Measurements from ENCODE around the gene PIWIL1. TPM values are rescaled to one million over a fixed set of nuclear protein-coding genes. Genes with fewer than 3 reads are reported as not detected.

PIWIL1 gene
- total RNA-seq, 1 experiment from 2014 or later = not detected

DNA sequence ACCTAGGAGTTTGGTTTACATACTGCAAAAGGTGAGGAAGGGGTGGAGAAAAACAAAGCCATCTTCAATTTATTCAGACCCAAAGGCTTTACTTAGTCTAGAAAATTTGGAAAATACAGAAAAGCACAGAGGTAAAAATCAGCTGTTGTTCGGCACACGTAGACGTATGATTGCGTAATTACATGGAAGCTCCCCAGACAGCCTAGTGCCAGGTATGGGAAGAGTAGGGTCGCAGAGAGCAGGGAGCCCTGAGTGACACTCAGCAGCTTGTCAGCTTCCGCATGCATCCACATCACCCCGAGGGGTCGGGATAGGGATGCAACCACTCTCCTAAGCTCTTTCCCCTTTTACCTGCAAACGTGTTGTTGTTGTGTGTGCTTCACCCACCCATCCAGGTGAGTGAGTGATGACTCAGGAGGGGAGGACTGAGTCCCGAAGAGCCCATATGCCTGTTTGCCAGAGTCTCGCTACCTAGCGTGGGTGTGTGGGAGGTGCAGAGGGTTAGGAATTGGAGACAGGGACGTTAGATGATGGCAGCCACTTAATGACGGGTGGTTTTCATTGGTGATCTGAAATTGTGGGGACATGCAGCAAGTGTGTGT is 20.1 kb downstream of the PIWIL1 start:
- no peaks in the 10 kb centered on the region for H3K27me3 Mint-ChIP-seq (ENCODE audit: insufficient read depth, unreplicated experiment)
- no peak overlapping the region for H3K27ac Mint-ChIP-seq (ENCODE audit: low read depth, unreplicated experiment)
- H3K4me1 Mint-ChIP-seq (ENCODE audit: insufficient read depth, unreplicated experiment) = peaks cover 6% of the 10 kb centered on the region
- BruUV-seq (replicated peaks) = no TSS peak
- DNase-seq (ENCODE audit: unreplicated experiment) = peak; percentile 5
- H3K36me3 Mint-ChIP-seq (ENCODE audit: insufficient read depth, unreplicated experiment) = peaks cover 6% of the 10 kb centered on the region
- TF ChIP-seq, protein P1, sequence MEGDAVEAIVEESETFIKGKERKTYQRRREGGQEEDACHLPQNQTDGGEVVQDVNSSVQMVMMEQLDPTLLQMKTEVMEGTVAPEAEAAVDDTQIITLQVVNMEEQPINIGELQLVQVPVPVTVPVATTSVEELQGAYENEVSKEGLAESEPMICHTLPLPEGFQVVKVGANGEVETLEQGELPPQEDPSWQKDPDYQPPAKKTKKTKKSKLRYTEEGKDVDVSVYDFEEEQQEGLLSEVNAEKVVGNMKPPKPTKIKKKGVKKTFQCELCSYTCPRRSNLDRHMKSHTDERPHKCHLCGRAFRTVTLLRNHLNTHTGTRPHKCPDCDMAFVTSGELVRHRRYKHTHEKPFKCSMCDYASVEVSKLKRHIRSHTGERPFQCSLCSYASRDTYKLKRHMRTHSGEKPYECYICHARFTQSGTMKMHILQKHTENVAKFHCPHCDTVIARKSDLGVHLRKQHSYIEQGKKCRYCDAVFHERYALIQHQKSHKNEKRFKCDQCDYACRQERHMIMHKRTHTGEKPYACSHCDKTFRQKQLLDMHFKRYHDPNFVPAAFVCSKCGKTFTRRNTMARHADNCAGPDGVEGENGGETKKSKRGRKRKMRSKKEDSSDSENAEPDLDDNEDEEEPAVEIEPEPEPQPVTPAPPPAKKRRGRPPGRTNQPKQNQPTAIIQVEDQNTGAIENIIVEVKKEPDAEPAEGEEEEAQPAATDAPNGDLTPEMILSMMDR (IDR thresholded peaks at IDR 0.05; ENCODE audit: unreplicated experiment) = no peak
- POLR2A ChIA-PET = no interaction called here
- H3K4me3 Mint-ChIP-seq (ENCODE audit: unreplicated experiment) = no peak overlapping the region
- CTCF ChIA-PET = interaction anchor here (0.7 to 1.3 kb wide), 3 partner anchors 63 to 402 kb away, joined by 3 to 4 read pairs (median 3); no protein-coding TSS in a partner anchor
- H3K9me3 Mint-ChIP-seq (ENCODE audit: unreplicated experiment) = no peaks in the 10 kb centered on the region
- intact Hi-C loops (cut with micrococcal nuclease) = no loop called here

DNA sequence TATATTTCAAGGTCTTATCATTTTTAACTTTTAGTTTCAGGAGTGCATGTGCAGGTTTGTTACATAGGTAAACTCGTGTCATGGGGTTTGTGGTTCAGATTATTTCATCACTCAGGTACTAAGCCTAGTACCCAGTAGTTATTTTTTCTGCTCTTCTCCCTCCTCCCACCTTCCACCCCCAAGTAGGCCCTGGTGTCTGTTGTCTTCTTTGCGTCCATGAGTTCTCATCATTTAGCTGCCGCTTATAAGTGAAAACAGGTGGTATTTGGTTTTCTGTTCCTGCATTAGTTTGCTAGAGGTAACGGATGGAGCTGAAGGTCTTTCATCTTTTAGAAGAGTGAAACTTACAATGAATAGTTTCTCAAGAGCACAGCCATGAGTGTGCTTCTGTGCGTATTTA is 24.4 kb downstream of the PIWIL1 start:
- H3K4me1 Mint-ChIP-seq (ENCODE audit: insufficient read depth, unreplicated experiment) = no peaks in the 10 kb centered on the region
- no peaks in the 10 kb centered on the region for H3K27me3 Mint-ChIP-seq (ENCODE audit: insufficient read depth, unreplicated experiment)

DNA sequence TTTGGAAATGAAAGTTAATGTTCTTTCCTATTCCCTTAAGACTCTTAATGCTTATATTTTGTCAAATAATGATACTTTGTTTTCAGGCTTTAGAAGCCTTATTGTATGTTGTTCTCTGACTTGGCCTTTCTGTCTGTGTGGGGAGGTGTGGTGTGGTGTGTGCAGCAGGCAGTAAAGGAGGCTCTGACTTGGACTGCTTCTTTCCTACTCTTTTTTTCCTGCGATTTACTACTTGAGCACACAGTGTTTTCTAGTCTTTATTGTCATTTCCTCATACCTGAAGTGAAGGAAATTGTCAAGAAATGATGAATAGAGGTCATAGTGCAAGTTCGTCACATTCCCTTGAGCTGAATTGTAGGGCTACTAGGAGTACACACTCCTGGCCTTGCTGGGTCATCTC is 26.9 kb downstream of the PIWIL1 start:
- Mint-ChIP-seq H3K36me3 (ENCODE audit: insufficient read depth, unreplicated experiment) (no peaks in the 10 kb centered on the region), H3K4me3 (ENCODE audit: unreplicated experiment) (no peak overlapping the region), H3K27ac (ENCODE audit: low read depth, unreplicated experiment) (no peak overlapping the region), H3K27me3 (ENCODE audit: insufficient read depth, unreplicated experiment) (no peaks in the 10 kb centered on the region), H3K4me1 (ENCODE audit: insufficient read depth, unreplicated experiment) (no peaks in the 10 kb centered on the region), H3K9me3 (ENCODE audit: unreplicated experiment) (no peaks in the 10 kb centered on the region)
- ChIA-PET POLR2A (no interaction called here), CTCF (interaction anchor here (1.5 kb wide), 1 partner anchor 338 kb away, joined by 3 read pairs; no protein-coding TSS in a partner anchor)
- TF ChIP-seq, protein P1 (IDR thresholded peaks at IDR 0.05; ENCODE audit: unreplicated experiment) = no peak
- no peak for DNase-seq (ENCODE audit: unreplicated experiment)
- BruUV-seq (replicated peaks) = no TSS peak
- intact Hi-C loops (cut with micrococcal nuclease) = no loop called here

More for the DNA sequence above, 24.4 kb downstream of the PIWIL1 start:
- Mint-ChIP-seq H3K9me3 (ENCODE audit: unreplicated experiment) (no peaks in the 10 kb centered on the region), H3K27ac (ENCODE audit: low read depth, unreplicated experiment) (no peak overlapping the region), H3K4me3 (ENCODE audit: unreplicated experiment) (no peak overlapping the region), H3K36me3 (ENCODE audit: insufficient read depth, unreplicated experiment) (peaks cover 6% of the 10 kb centered on the region)
- intact Hi-C loops (cut with micrococcal nuclease) = no loop called here
- ChIA-PET POLR2A (no interaction called here), CTCF (interaction anchor here (1.0 to 1.3 kb wide), 3 partner anchors 12 to 386 kb away, joined by 3 to 4 read pairs (median 3); no protein-coding TSS in a partner anchor)
- TF ChIP-seq, protein P1 (IDR thresholded peaks at IDR 0.05; ENCODE audit: unreplicated experiment) = no peak
- no TSS peak for BruUV-seq (replicated peaks)
- no peak for DNase-seq (ENCODE audit: unreplicated experiment)

- Mint-ChIP-seq H3K4me1 (ENCODE audit: insufficient read depth, unreplicated experiment) (no peaks in the 10 kb centered on the region), H3K27ac (ENCODE audit: low read depth, unreplicated experiment) (no peak overlapping the region), H3K36me3 (ENCODE audit: insufficient read depth, unreplicated experiment) (no peaks in the 10 kb centered on the region), H3K4me3 (ENCODE audit: unreplicated experiment) (no peak overlapping the region), H3K27me3 (ENCODE audit: insufficient read depth, unreplicated experiment) (no peaks in the 10 kb centered on the region), H3K9me3 (ENCODE audit: unreplicated experiment) (no peaks in the 10 kb centered on the region)
- TF ChIP-seq, protein P1 (IDR thresholded peaks at IDR 0.05; ENCODE audit: unreplicated experiment) = no peak
- CTCF ChIA-PET = no interaction called here
- intact Hi-C loops (cut with micrococcal nuclease) = no loop called here
- DNase-seq (ENCODE audit: unreplicated experiment) = no peak
- no TSS peak for BruUV-seq (replicated peaks)
- POLR2A ChIA-PET = no interaction called here
Observed at GRCh38 chr12:130366159-130366558, 28.5 kb downstream of the PIWIL1 start.

Data from MCF 10A (cell line).